Uterus (tissue), 4 donors: ENCODE data around the gene GRIN1. TPM values are rescaled to one million over a fixed set of nuclear protein-coding genes. Genes with fewer than 3 reads are reported as not detected.

Experiments
- DNase-seq, 2 donors: peaks; one replicate each; pipeline ENCODE4 v3.0.0-alpha.2; 2019 to 2020
- H3K27ac ChIP-seq, 2 donors: fragments of 200-600 bp; sonication (generic); 1 replicate in 1 of 2; 2 replicates in 1 of 2; pipeline ENCODE4 v1.5.1; 2016 to 2018
- H3K27me3 ChIP-seq, 2 donors: fragments of 200-600 bp; sonication (generic); one replicate each; pipeline ENCODE4 v1.5.1; 2018 to 2019; ENCODE audit warnings: control low read depth in 1 of 2
- H3K36me3 ChIP-seq, 2 donors: fragments of 200-600 bp; sonication (generic); one replicate each; pipeline ENCODE4 v1.5.1; 2019; ENCODE audit warnings: control low read depth in 1 of 2
- H3K4me1 ChIP-seq, 2 donors: fragments of 200-600 bp; sonication (generic); one replicate each; pipeline ENCODE4 v1.5.1; 2018 to 2019; ENCODE audit warnings: control low read depth in 1 of 2
- H3K4me3 ChIP-seq, 2 donors: fragments of 200-600 bp; sonication (generic); 1 replicate in 1 of 2; 2 replicates in 1 of 2; pipeline ENCODE4 v1.5.1; 2018 to 2019; ENCODE audit warnings: mild to moderate bottlenecking in 1 of 2
- H3K9me3 ChIP-seq, 2 donors: fragments of 200-600 bp; sonication (generic); one replicate each; pipeline ENCODE4 v1.5.1; 2019; ENCODE audit warnings: control low read depth in 1 of 2
- POLR2A ChIP-seq, 2 donors: fragments of 450-650 bp; IDR thresholded peaks; one replicate each; pipeline ENCODE4 v1.6.1; 2016; ENCODE audit warnings: antibody characterized with exemption in 2 of 2, mild to moderate bottlenecking in 1 of 2, moderate library complexity in 1 of 2
- intact Hi-C: fragments of 100-400 bp; cut with DNase I; formaldehyde crosslinking; loops from one replicate; pipeline ENCODE4 v1.15.1; 2023; ENCODE audit warnings: low total_unique reads
- total RNA-seq, 4 donors: library from RNA; depleted of rRNA in 3 of 4; stranded (reverse); fragments of >200 nt in 3 of 4; gene quantifications; one replicate each; pipeline versions ENCODE4 v1.1.0 to v1.2.4, GENCODE V29; 2014 to 2023
- TF ChIP-seq, protein P1 (sequence below), 4 experiments: fragments of 200-600 bp in 2 of 4; fragments of 450-650 bp in 2 of 4; sonication (generic) in 2 of 4; IDR thresholded peaks; one replicate each; pipeline ENCODE4 v1.5.1; 2016 to 2019; ENCODE audit warnings: antibody characterized with exemption in 4 of 4, mild to moderate bottlenecking in 2 of 4, moderate library complexity in 1 of 4
- donor health status: DM: yes; HTN: yes; CAD: no.

The GRIN1 gene
- total RNA-seq, 4 donors from 2014 or later: not detected

DNA sequence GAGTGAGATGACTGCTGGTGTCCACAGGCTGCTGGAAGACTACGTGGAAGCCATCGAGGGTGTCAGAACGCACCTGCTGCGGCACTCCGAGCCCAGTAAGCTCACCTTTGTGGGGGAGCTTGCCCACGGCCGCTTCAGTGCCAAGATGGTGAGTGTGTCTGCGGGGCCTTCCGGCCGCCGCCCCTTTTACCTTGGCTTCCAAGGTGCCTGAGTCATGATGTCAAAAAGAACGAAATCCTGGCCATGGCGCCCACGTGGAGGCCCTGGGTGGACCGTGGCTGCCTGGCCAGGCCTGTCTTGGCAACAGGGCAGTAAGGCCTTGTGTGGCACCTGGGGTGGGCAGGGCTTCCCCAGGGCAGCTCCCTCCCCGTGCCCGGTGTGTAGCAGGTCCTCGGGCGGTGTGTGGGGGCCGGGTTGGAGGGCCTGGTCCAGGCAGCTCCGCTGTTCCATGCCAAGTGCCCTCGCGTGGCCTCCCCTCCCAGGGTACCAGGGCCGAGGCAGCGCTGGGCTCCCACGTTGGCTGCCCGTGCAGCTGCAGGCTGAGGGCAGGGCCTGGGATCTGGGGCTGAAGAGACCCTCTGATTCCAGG, 32.2 kb upstream of the GRIN1 start:
- H3K4me1 ChIP-seq: no peaks in the 10 kb centered on the region
- H3K9me3 ChIP-seq: no peaks in the 10 kb centered on the region
- no peaks in the 10 kb centered on the region for H3K27me3 ChIP-seq
- H3K36me3 ChIP-seq: no peaks in the 10 kb centered on the region
- DNase-seq: no peak
- intact Hi-C loops: no loop called here
- no peak overlapping the region for H3K27ac ChIP-seq
- H3K4me3 ChIP-seq: no peak overlapping the region
- no peak for TF ChIP-seq POLR2A (IDR thresholded peaks at IDR 0.05)
- TF ChIP-seq, protein P1, sequence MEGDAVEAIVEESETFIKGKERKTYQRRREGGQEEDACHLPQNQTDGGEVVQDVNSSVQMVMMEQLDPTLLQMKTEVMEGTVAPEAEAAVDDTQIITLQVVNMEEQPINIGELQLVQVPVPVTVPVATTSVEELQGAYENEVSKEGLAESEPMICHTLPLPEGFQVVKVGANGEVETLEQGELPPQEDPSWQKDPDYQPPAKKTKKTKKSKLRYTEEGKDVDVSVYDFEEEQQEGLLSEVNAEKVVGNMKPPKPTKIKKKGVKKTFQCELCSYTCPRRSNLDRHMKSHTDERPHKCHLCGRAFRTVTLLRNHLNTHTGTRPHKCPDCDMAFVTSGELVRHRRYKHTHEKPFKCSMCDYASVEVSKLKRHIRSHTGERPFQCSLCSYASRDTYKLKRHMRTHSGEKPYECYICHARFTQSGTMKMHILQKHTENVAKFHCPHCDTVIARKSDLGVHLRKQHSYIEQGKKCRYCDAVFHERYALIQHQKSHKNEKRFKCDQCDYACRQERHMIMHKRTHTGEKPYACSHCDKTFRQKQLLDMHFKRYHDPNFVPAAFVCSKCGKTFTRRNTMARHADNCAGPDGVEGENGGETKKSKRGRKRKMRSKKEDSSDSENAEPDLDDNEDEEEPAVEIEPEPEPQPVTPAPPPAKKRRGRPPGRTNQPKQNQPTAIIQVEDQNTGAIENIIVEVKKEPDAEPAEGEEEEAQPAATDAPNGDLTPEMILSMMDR (IDR thresholded peaks at IDR 0.05): no peak

DNA sequence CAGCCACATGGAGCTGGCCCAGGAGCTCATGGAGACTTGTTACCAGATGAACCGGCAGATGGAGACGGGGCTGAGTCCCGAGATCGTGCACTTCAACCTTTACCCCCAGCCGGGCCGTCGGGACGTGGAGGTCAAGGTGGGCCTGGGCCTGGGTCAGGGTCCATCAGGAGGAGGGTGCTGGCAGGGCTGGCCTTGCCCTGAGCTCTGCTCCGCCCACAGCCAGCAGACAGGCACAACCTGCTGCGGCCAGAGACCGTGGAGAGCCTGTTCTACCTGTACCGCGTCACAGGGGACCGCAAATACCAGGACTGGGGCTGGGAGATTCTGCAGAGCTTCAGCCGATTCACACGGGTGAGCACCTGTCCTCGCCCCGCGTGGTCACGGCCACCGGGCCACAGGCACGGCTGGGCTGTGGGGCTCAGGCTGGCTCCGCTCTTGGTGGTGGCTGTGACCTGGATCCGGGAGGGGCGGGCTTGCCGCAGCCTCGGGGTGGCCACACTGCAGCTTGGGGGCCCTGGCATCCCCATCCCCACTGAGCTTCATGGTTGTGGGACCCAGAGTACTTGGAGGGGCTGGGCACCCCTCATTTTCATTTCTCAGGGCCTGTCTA, 31.5 kb upstream of the GRIN1 start:
- Histone ChIP-seq H3K9me3 (no peaks in the 10 kb centered on the region), H3K4me1 (no peaks in the 10 kb centered on the region), H3K36me3 (no peaks in the 10 kb centered on the region), H3K27me3 (no peaks in the 10 kb centered on the region), H3K27ac (no peak overlapping the region), H3K4me3 (no peak overlapping the region)
- intact Hi-C loops: no loop called here
- no peak for DNase-seq
- TF ChIP-seq POLR2A (IDR thresholded peaks at IDR 0.05): no peak
- TF ChIP-seq, protein P1 (IDR thresholded peaks at IDR 0.05): no peak

DNA sequence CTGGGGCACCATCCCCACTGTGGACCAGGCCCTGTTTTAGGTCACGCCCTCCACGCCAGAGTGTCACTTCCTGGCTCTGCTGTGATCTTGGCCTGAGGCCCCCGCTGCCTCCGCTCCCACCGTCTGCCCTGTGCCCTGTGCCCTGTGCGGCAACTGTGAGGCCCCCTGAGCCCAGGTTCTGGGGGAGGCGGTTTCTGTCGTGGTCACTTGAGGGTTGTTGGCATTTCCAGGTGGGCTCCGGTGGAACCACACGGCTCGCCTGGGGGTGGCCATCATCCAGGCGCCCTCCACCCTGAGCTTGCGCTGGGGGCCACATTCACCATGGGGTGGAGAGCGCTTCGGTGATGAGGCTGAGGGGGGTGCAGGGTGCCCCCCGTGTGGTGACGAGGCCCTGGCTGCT, 31.0 kb upstream of the GRIN1 start:
- DNase-seq: no peak
- Histone ChIP-seq H3K27me3 (no peaks in the 10 kb centered on the region), H3K4me3 (no peak overlapping the region), H3K27ac (no peak overlapping the region), H3K4me1 (no peaks in the 10 kb centered on the region), H3K9me3 (no peaks in the 10 kb centered on the region), H3K36me3 (no peaks in the 10 kb centered on the region)
- TF ChIP-seq, protein P1 (IDR thresholded peaks at IDR 0.05): no peak
- no peak for TF ChIP-seq POLR2A (IDR thresholded peaks at IDR 0.05)
- intact Hi-C loops: no loop called here

DNA sequence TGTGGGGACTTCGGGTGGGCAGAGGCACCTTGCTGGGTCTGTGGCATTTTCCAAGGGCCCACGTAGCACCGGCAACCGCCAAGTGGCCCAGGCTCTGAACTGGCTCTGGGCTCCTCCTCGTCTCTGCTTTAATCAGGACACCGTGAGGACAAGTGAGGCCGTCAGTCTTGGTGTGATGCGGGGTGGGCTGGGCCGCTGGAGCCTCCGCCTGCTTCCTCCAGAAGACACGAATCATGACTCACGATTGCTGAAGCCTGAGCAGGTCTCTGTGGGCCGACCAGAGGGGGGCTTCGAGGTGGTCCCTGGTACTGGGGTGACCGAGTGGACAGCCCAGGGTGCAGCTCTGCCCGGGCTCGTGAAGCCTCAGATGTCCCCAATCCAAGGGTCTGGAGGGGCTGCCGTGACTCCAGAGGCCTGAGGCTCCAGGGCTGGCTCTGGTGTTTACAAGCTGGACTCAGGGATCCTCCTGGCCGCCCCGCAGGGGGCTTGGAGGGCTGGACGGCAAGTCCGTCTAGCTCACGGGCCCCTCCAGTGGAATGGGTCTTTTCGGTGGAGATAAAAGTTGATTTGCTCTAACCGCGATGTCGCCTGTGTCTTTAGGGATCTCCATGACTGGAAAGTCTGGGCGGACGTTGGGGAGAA, 30.2 kb upstream of the GRIN1 start:
- DNase-seq: no peak
- no peaks in the 10 kb centered on the region for H3K36me3 ChIP-seq
- no peak overlapping the region for H3K4me3 ChIP-seq

More for the DNA sequence above, 30.2 kb upstream of the GRIN1 start:
- intact Hi-C loops: no loop called here
- H3K27me3 ChIP-seq: no peaks in the 10 kb centered on the region
- TF ChIP-seq POLR2A (IDR thresholded peaks at IDR 0.05): no peak
- TF ChIP-seq, protein P1 (IDR thresholded peaks at IDR 0.05): no peak
- no peaks in the 10 kb centered on the region for H3K9me3 ChIP-seq
- no peak overlapping the region for H3K27ac ChIP-seq
- H3K4me1 ChIP-seq: no peaks in the 10 kb centered on the region
